Measurements from ENCODE around the gene TIMP1. TPM values are rescaled to one million over a fixed set of nuclear protein-coding genes. Genes with fewer than 3 reads are reported as not detected.

The TIMP1 gene
- total RNA-seq, 2 experiments from 2014 or later: 58.7 to 68.5 TPM

DNA sequence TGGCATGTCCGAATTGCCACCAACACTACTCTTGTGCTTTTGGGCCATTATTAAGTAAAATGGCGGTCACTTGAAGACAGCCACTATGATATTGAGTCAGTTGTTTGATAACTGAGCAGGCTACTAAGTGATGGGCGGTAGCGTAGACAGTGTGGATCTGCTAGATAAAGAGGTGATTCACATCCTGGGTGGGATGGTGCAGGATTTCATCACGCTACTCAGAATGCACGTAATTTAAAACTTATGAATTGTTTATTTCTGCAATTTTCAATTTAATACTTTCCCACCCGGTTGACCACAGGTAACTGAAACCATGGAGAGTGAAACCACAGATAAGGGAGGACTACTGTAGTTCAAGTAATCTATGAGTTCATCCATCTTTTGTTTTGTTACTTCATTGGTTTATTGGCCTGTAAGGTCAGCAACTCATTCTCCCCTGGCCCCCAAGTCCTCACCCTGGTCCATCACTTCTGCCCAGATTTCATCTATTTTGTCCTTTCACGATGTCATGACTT is 18.4 kb upstream of the TIMP1 start:
- Mint-ChIP-seq H3K27ac (peak overlapping the region; percentile 18), H3K27me3 (ENCODE audit: low read depth) (no peaks in the 10 kb centered on the region), H3K4me1 (ENCODE audit: low read depth) (peaks cover 36% of the 10 kb centered on the region), H3K36me3 (ENCODE audit: low read depth) (peaks cover 31% of the 10 kb centered on the region), H3K9me3 (ENCODE audit: insufficient read depth) (no peaks in the 10 kb centered on the region), H3K4me3 (no peak overlapping the region)
- no peak for DNase-seq
- no peak for ATAC-seq
- ChIA-PET CTCF (no interaction called here), POLR2A (interaction anchor here (0.6 kb wide), 1 partner anchor 58 kb away, joined by 3 read pairs; no protein-coding TSS in a partner anchor)

DNA sequence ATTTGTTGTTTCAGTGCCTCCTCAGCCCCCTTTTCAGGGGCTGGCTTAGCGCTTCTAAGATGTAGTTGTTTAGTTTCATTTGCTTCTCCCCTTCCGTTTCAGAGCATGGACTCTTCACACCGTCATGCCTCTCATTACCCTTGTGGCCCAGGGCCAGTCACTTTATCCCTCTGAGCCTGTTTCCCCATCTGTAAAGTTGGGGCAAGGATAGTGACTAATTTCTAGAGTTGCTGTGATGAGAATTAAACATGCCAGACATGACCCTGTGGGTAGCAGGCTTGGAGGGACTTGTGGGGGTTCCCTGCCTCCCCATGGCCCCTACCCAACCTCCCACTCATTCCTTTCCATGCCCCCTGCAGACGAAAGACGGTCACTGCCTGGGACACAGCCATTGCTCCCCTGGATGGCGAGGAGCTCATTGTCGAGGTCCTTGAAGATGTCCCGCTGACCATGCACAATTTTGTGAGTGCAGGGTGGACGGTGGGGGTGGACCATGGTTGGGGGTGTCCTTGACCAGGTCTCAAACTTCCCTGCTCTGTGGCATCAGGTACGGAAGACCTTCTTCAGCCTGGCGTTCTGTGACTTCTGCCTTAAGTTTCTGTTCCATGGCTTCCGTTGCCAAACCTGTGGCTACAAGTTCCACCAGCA is 17.7 kb upstream of the TIMP1 start:
- Mint-ChIP-seq H3K27me3 (ENCODE audit: low read depth) (no peaks in the 10 kb centered on the region), H3K36me3 (ENCODE audit: low read depth) (peaks cover 36% of the 10 kb centered on the region), H3K9me3 (ENCODE audit: insufficient read depth) (no peaks in the 10 kb centered on the region), H3K4me1 (ENCODE audit: low read depth) (peaks cover 34% of the 10 kb centered on the region), H3K4me3 (no peak overlapping the region), H3K27ac (peak overlapping the region; percentile 18)
- no peak for ATAC-seq
- ChIA-PET CTCF (no interaction called here), POLR2A (no interaction called here)
- DNase-seq: no peak

DNA sequence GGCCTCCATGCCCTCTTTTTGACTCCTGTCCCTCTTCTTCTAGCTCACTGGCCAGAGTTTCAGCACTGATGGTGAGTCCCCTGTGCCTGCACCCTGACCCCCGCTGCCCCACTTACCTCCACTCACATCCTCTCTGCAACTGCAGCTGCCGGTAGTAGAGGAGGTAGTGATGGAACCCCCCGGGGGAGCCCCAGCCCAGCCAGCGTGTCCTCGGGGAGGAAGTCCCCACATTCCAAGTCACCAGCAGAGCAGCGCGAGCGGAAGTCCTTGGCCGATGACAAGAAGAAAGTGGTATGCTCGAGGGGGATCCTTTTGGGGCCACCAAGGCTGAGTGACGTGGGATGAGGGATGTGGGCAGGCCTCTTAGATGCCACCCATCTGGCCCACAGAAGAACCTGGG is 15.4 kb upstream of the TIMP1 start:
- H3K9me3 Mint-ChIP-seq (ENCODE audit: insufficient read depth): no peaks in the 10 kb centered on the region
- no peak overlapping the region for H3K27ac Mint-ChIP-seq
- H3K36me3 Mint-ChIP-seq (ENCODE audit: low read depth): peaks cover 48% of the 10 kb centered on the region
- DNase-seq (no peak), ATAC-seq (no peak)
- ChIA-PET POLR2A (interaction anchor here (0.7 kb wide), 1 partner anchor 57 kb away, joined by 4 read pairs; no protein-coding TSS in a partner anchor), CTCF (no interaction called here)
- no peak overlapping the region for H3K4me3 Mint-ChIP-seq
- peaks cover 21% of the 10 kb centered on the region for H3K4me1 Mint-ChIP-seq (ENCODE audit: low read depth)
- H3K27me3 Mint-ChIP-seq (ENCODE audit: low read depth): no peaks in the 10 kb centered on the region

DNA sequence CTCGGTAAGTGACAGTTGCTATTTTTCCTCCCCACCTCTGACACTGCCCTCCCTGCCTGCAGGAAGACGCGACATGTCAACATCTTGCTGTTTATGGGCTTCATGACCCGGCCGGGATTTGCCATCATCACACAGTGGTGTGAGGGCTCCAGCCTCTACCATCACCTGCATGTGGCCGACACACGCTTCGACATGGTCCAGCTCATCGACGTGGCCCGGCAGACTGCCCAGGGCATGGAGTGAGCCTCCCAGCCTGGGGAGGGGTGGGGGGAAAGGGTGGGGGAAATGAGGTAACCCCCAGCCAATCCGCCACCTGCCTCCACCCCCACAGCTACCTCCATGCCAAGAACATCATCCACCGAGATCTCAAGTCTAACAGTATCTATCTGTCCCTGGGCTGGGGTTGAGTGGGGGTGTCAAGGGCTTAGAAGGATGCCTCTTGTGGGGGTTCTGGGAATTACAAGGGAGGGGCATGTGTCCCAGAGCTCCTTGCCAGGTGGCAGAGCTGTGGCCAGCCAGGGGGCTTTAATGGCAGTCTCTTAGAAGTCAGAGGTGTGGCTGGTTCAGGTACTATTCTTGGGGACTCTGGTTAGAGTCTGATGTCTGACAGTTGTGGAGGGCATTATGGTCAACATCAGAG is 13.5 kb upstream of the TIMP1 start:
- POLR2A ChIA-PET: no interaction called here
- peak; percentile 62 for ATAC-seq

DNA sequence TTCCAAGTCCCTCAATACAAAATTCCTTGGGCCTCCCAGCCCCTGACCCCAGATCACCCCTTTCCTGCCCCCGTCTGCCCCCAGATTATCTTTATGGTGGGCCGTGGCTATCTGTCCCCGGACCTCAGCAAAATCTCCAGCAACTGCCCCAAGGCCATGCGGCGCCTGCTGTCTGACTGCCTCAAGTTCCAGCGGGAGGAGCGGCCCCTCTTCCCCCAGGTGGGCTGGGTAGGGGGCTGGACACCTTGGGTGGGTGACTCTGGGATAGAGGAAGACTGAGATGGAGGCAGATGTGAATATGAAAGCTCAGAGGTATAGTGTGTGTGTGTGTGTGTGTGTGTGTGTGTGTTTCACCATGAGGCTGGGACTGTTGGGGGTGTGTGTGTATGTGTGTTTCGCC is 11.4 kb upstream of the TIMP1 start:
- ATAC-seq: no peak
- H3K36me3 Mint-ChIP-seq (ENCODE audit: low read depth): peaks cover 35% of the 10 kb centered on the region
- H3K4me3 Mint-ChIP-seq: no peak overlapping the region
- H3K27ac Mint-ChIP-seq: no peak overlapping the region
- peaks cover 3% of the 10 kb centered on the region for H3K27me3 Mint-ChIP-seq (ENCODE audit: low read depth)
- peaks cover 5% of the 10 kb centered on the region for H3K4me1 Mint-ChIP-seq (ENCODE audit: low read depth)
- ChIA-PET POLR2A (no interaction called here), CTCF (no interaction called here)
- DNase-seq: no peak
- no peaks in the 10 kb centered on the region for H3K9me3 Mint-ChIP-seq (ENCODE audit: insufficient read depth)

More for the DNA sequence above, 13.5 kb upstream of the TIMP1 start:
- no peak overlapping the region for H3K4me3 Mint-ChIP-seq
- peaks cover 3% of the 10 kb centered on the region for H3K27me3 Mint-ChIP-seq (ENCODE audit: low read depth)
- no peaks in the 10 kb centered on the region for H3K9me3 Mint-ChIP-seq (ENCODE audit: insufficient read depth)
- CTCF ChIA-PET: interaction anchor here (1.0 kb wide), 1 partner anchor 11 kb away, joined by 4 read pairs; no protein-coding TSS in a partner anchor
- H3K36me3 Mint-ChIP-seq (ENCODE audit: low read depth): peaks cover 44% of the 10 kb centered on the region
- peaks cover 9% of the 10 kb centered on the region for H3K4me1 Mint-ChIP-seq (ENCODE audit: low read depth)
- no peak overlapping the region for H3K27ac Mint-ChIP-seq
- DNase-seq: peak; percentile 53

DNA sequence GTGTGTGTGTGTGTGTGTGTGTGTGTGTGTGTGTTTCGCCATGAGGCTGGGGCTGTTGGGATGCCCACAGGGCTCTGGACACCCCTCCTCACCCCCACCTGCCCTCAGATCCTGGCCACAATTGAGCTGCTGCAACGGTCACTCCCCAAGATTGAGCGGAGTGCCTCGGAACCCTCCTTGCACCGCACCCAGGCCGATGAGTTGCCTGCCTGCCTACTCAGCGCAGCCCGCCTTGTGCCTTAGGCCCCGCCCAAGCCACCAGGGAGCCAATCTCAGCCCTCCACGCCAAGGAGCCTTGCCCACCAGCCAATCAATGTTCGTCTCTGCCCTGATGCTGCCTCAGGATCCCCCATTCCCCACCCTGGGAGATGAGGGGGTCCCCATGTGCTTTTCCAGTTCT is 11.0 kb upstream of the TIMP1 start:
- ATAC-seq (no peak), DNase-seq (no peak)
- H3K4me3 Mint-ChIP-seq: no peak overlapping the region
- POLR2A ChIA-PET: no interaction called here
- CTCF ChIA-PET: no interaction called here
- H3K27me3 Mint-ChIP-seq (ENCODE audit: low read depth): peaks cover 3% of the 10 kb centered on the region
- no peaks in the 10 kb centered on the region for H3K9me3 Mint-ChIP-seq (ENCODE audit: insufficient read depth)
- no peak overlapping the region for H3K27ac Mint-ChIP-seq
- peaks cover 5% of the 10 kb centered on the region for H3K4me1 Mint-ChIP-seq (ENCODE audit: low read depth)
- peaks cover 33% of the 10 kb centered on the region for H3K36me3 Mint-ChIP-seq (ENCODE audit: low read depth)

DNA sequence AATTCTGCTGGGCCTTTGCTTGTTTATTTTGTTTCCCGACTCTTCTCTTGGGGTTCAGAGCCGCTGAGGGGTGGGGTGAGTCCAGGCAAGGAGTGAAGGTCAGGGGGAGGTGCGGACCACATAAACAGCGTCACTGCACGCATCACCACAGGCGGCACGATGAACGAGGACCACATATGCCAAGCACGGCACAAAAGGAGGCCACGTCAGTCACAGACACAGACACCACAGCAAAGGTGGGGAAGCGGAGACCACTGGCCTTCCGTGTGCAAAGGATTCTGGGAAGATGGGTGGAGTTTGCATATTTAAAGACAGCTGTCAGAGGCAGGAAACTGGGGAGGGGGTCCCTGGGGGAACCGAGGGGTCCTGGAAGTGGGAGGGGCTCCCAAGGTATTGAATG is 10.3 kb upstream of the TIMP1 start:
- ATAC-seq (no peak), DNase-seq (no peak)
- Mint-ChIP-seq H3K4me3 (no peak overlapping the region), H3K9me3 (ENCODE audit: insufficient read depth) (no peaks in the 10 kb centered on the region), H3K36me3 (ENCODE audit: low read depth) (peaks cover 31% of the 10 kb centered on the region), H3K27ac (no peak overlapping the region), H3K27me3 (ENCODE audit: low read depth) (peaks cover 3% of the 10 kb centered on the region), H3K4me1 (ENCODE audit: low read depth) (peaks cover 5% of the 10 kb centered on the region)
- POLR2A ChIA-PET: no interaction called here
- CTCF ChIA-PET: no interaction called here

DNA sequence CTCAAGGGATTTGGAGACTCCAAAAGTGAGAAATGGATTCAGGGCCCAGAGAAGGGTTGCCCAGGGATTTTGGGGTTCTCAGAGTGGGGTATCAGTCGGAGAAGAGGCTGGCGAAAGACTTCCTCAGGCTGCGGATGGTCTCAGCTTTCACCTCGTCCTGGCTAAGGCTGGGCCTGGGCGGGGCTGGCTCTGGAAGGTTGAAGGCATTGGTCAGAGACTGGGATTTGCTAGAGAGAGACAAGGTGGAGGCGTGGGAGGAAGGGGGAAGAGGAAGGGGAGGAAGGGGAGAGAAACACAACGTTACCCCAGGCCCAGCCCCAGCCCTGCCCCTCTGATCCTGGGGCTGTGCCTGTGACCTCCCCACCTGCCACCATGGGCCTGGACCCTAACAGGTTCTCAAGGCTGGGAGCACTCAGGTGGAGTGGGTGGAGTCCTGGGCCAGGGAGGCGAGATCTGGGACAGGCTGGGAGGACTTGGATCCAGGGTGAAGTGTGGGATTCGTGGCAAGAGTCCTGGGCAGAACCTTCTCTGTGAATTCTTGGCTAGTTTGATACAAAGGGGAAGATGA is 9.4 kb upstream of the TIMP1 start:
- Mint-ChIP-seq H3K27ac (peak overlapping the region; percentile 27), H3K36me3 (ENCODE audit: low read depth) (peaks cover 26% of the 10 kb centered on the region), H3K4me1 (ENCODE audit: low read depth) (peaks cover 5% of the 10 kb centered on the region), H3K4me3 (no peak overlapping the region), H3K9me3 (ENCODE audit: insufficient read depth) (no peaks in the 10 kb centered on the region), H3K27me3 (ENCODE audit: low read depth) (peaks cover 3% of the 10 kb centered on the region)
- DNase-seq: no peak
- no peak for ATAC-seq
- POLR2A ChIA-PET: no interaction called here
- CTCF ChIA-PET: no interaction called here

DNA sequence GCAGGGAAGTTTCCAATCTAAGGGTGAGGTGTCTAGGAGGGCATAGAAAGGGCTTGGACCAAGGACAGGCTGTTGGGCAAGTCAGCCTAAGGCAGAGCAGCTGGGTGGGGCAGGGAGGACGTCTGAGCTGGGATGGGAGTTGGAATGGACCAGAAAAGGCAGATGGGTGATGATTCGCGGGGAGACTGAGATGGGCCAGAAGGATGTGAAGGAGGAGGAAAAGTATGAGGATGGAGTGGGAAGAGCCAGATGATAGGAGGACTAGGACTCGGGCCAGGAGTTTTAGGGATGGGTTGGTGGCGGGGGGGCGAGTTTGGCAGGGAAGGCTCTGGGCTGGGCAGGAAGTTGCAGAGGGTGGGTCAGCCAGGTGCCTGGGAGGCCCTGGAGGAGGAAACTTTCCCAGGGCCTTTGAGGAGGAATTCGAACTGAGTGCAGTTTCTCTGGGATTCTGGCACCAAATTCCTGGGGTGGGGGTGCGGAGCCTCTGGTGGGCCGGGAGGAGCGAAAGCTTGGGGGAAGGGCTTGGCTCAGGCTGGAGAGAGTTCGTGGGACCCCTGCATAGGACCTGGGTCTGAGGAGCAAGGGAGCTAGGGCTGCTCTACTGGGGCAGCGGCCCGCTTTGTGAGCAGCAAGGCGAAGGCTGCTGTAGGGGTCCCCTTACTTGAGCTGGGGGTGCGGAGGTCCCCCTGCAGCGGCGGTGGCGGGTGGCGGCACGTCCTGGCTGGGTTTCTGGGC is 8.7 kb upstream of the TIMP1 start:
- POLR2A ChIA-PET: no interaction called here
- Mint-ChIP-seq H3K9me3 (ENCODE audit: insufficient read depth) (no peaks in the 10 kb centered on the region), H3K4me3 (no peak overlapping the region), H3K27me3 (ENCODE audit: low read depth) (peaks cover 8% of the 10 kb centered on the region), H3K36me3 (ENCODE audit: low read depth) (peaks cover 22% of the 10 kb centered on the region), H3K4me1 (ENCODE audit: low read depth) (peaks cover 5% of the 10 kb centered on the region), H3K27ac (peak overlapping the region; percentile 27)
- CTCF ChIA-PET: no interaction called here
- DNase-seq: no peak
- ATAC-seq: no peak

DNA sequence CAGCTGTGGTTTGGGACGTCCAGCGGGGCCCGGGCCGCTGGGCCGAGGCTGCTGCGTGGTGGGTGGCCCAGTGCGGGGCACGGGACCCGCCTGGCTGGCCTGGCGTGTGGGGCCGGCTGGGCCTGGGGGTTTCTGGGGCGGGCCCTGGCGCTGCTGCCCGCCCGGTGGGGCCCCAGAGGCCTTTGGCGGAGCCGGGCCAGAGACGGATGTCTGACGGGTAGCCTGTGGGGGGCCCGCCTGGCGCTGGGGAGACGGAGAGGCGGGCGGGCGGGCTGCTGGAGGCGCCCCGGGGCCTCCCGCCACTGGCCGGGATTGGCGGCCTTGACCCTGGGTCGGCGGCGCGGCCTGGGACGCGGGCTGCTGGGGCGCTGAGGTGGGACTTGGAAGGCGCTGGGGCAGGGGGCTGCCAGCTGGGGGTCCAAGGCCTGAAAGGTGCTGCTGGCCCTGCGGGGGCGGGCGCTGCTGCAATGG is 8.1 kb upstream of the TIMP1 start:
- H3K9me3 Mint-ChIP-seq (ENCODE audit: insufficient read depth): no peaks in the 10 kb centered on the region
- peaks cover 5% of the 10 kb centered on the region for H3K4me1 Mint-ChIP-seq (ENCODE audit: low read depth)
- H3K27ac Mint-ChIP-seq: no peak overlapping the region
- peaks cover 8% of the 10 kb centered on the region for H3K27me3 Mint-ChIP-seq (ENCODE audit: low read depth)
- peak overlapping the region; percentile 8 for H3K4me3 Mint-ChIP-seq
- H3K36me3 Mint-ChIP-seq (ENCODE audit: low read depth): peaks cover 16% of the 10 kb centered on the region
- CTCF ChIA-PET: no interaction called here
- no peak for DNase-seq
- POLR2A ChIA-PET: no interaction called here
- ATAC-seq: no peak

DNA sequence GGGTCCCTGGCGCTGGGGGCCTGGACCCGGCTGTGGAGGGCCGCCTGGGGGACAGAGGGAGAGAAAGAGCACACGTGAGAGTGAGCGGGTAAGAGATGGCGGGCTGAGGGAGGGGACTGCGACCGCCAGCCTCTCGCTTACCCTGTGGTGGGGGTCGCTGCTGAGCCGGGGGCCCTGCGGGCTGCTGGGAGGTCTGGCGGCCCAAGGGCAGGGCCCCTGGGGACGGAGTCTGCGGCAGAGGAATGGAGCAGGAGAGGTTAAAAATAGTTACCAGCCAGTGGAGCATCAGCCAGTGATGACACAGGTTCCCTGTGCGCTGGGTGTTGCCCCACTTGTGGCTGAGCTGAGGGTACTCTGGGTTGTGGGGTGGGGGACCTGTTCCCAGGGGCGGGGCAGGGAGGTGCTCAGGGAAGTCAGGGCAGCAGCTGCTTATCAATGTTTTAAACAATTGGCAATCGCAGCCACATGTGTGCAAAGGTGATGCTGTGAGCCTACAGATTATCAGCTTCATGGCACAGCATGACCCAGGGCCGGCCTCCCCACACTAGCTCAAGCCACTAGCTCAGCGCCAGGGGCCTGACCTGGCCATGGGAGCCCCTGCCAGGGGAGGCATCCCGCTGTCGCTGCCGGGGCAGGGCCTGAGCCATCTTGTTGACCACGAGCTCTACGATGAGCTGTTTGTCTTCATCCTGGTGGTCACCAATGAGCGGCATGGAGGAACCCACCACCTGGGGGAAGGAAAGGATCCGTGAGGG is 7.5 kb upstream of the TIMP1 start:
- H3K27ac Mint-ChIP-seq: no peak overlapping the region
- H3K9me3 Mint-ChIP-seq (ENCODE audit: insufficient read depth): no peaks in the 10 kb centered on the region
- CTCF ChIA-PET: no interaction called here
- peak overlapping the region; percentile 8 for H3K4me3 Mint-ChIP-seq
- peaks cover 13% of the 10 kb centered on the region for H3K36me3 Mint-ChIP-seq (ENCODE audit: low read depth)
- peaks cover 8% of the 10 kb centered on the region for H3K27me3 Mint-ChIP-seq (ENCODE audit: low read depth)
- ATAC-seq: no peak
- peaks cover 9% of the 10 kb centered on the region for H3K4me1 Mint-ChIP-seq (ENCODE audit: low read depth)
- POLR2A ChIA-PET: no interaction called here
- DNase-seq: no peak

All from activated CD8-positive, alpha-beta T cell treated with anti-CD3 and anti-CD28 coated beads, Interleukin-2, amount 10 ng/mL, durations not matched to agents 7 days and 5 days (primary cell).